ENCODE data around the gene ARAP1. TPM values are rescaled to one million over a fixed set of nuclear protein-coding genes. Genes with fewer than 3 reads are reported as not detected.

The ARAP1 gene
- total and polyA plus RNA-seq, 2 donors (not counting 3 experiments of a cell fraction or from before 2014, with no cell fraction given) = 36.8 to 66.2 TPM

- ChIA-PET POLR2A (interaction anchor here (1.5 kb wide), 1 partner anchor 86 kb away, joined by 4 read pairs; no protein-coding TSS in a partner anchor), CTCF (interaction anchor here (1.3 to 6.0 kb wide), 8 partner anchors 14 to 562 kb away, joined by 3 to 136 read pairs (median 22); partner anchors contain the start of gene STARD10)
- Histone ChIP-seq H3K9ac (replicated peaks; ENCODE audit: extremely low read depth, insufficient read depth, low read length) (no peak overlapping the region), H2AFZ (ENCODE audit: low read depth, low read length) (no peak overlapping the region), H3K79me2 (ENCODE audit: control insufficient read depth, insufficient read depth, low read length) (peaks cover 5% of the 10 kb centered on the region), H3K4me1 (ENCODE audit: control insufficient read depth, extremely low read depth, insufficient read depth, low read length) (peaks cover 5% of the 10 kb centered on the region), H3K36me3 (ENCODE audit: control insufficient read depth in 2 of 2, extremely low read depth in 1 of 2, insufficient read depth in 2 of 2, low read length in 2 of 2) (no peaks in the 10 kb centered on the region), H4K20me1 (replicated peaks; ENCODE audit: control insufficient read depth, extremely low read depth, insufficient read depth, low read length) (no peaks in the 10 kb centered on the region), H3K27me3 (ENCODE audit: control insufficient read depth in 2 of 2, insufficient read depth in 2 of 2, low read length in 2 of 2) (no peaks in the 10 kb centered on the region), H3K27ac (ENCODE audit: insufficient read depth, low read depth, low read length) (no peak overlapping the region), H3K9me1 (replicated peaks; ENCODE audit: control insufficient read depth, extremely low read depth, insufficient read depth, low read length) (no peaks in the 10 kb centered on the region), H3K9me3 (replicated peaks; ENCODE audit: control insufficient read depth, insufficient read depth, low read length) (no peaks in the 10 kb centered on the region), H3K4me2 (ENCODE audit: insufficient read depth, low read length) (no peak overlapping the region), H3K4me3 (replicated peaks in 1 of 3; ENCODE audit: insufficient read depth in 1 of 3, low read depth in 1 of 3, low read length in 3 of 3) (no peak overlapping the region)
- FAIRE-seq (no peak), DNase-seq (ENCODE audit: low read depth, low spot score) (no peak)
- intact Hi-C loops (cut with micrococcal nuclease) (no loop called here), dilution Hi-C loops (cut with MboI; ENCODE audit: extremely low pct_ligation_motif_present, low sequenced_read_pairs) (no loop called here)
- BruUV-seq (replicated peaks) = no TSS peak
- TF ChIP-seq POLR2AphosphoS5 (IDR thresholded peaks at IDR 0.05; ENCODE audit: insufficient read depth, low read depth, low read length) = no peak
- no peak for TF ChIP-seq EZH2 (IDR thresholded peaks at IDR 0.05; ENCODE audit: borderline replicate concordance, low read depth, low read length, severe bottlenecking)
- no peak for TF ChIP-seq POLR2A (IDR thresholded peaks at IDR 0.05; ENCODE audit: low read depth, low read length)
- TF ChIP-seq MAX (IDR thresholded peaks at IDR 0.05; ENCODE audit: insufficient read depth, insufficient read length) = no peak
- no peak for TF ChIP-seq MYC (IDR thresholded peaks at IDR 0.05; ENCODE audit: low read depth, low read length)
- TF ChIP-seq JUN (IDR thresholded peaks at IDR 0.05; ENCODE audit: borderline replicate concordance, insufficient read depth, insufficient read length, low read depth) = no peak
- no peak for TF ChIP-seq CTCF (IDR thresholded peaks at IDR 0.05; ENCODE audit: extremely low read depth in 1 of 2, insufficient read depth in 1 of 2, low read depth in 1 of 2, low read length in 2 of 2)
- TF ChIP-seq GATA2 (IDR thresholded peaks at IDR 0.05; ENCODE audit: insufficient read depth, insufficient read length, low read depth, low read length) = no peak
- no peak for TF ChIP-seq FOS (IDR thresholded peaks at IDR 0.05; ENCODE audit: borderline replicate concordance, insufficient read depth, low read length)
Measured at GRCh38 chr11:72726266-72727220, 25.7 kb downstream of the ARAP1 start.
